ENCODE results near the gene TRAF1. TPM values are rescaled to one million over a fixed set of nuclear protein-coding genes. Genes with fewer than 3 reads are reported as not detected.

The TRAF1 gene
- total and polyA plus RNA-seq, 2 of the 13 experiments (the other 11 are each of a cell fraction or from before 2014, with no cell fraction given) = 0.44 to 1.0 TPM

DNA sequence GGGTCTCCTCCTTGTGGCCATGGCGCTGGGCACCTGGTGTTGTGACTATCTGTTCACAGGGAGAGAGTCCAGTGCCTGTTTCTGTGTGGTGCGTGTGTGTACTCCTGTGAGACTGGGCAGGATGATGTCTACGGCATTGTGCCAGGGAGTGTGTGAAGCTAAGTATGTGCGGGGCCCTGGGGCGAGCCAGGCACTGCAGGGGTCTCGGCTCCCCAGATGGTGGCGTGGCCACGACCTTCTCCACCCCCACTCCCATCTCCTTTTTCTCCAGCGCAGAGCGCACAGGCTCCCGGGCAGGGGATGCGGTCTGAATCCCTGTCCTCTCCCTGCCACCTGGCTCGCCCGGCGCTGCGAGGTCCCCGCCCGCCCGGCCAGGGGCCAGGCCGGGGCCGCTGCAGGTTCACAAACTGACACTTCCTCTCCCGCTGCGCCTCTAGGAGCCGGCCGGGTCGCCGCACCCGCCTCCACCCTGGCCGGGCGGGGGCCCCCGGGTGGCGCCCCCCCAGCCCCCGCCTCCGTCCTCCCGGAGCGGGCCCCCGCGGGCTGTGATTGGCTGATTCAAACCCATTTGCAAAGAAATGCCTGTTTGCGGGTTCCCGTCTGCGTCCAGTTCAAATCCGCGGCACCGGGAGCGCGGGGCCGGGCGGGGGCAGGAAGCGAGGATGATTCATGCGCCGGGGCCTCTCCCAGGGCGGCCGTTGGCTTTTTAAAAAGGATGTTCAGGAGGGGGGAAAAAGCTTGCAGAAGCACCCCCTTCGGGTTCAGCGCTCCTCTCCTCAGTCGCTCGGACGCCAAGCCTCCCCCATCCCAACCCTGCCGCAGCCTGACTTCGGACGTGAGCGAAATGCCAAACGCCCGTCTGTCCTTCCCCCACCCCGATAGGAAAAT is 50.4 kb downstream of the TRAF1 start (continued):
- TF ChIP-seq, protein P1, sequence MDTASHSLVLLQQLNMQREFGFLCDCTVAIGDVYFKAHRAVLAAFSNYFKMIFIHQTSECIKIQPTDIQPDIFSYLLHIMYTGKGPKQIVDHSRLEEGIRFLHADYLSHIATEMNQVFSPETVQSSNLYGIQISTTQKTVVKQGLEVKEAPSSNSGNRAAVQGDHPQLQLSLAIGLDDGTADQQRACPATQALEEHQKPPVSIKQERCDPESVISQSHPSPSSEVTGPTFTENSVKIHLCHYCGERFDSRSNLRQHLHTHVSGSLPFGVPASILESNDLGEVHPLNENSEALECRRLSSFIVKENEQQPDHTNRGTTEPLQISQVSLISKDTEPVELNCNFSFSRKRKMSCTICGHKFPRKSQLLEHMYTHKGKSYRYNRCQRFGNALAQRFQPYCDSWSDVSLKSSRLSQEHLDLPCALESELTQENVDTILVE (CRISPR knock-in tag; IDR thresholded peaks at IDR 0.05) = peak; percentile 95
- TF ChIP-seq ZFY (CRISPR knock-in tag; IDR thresholded peaks at IDR 0.05) (peak; percentile 72), MXD3 (CRISPR knock-in tag; IDR thresholded peaks at IDR 0.05) (peak; percentile 75), KDM5A (IDR thresholded peaks at IDR 0.05; ENCODE audit: borderline replicate concordance, low read length) (peak; percentile 54; the same call in 1 of the 2 replicates), FOXC1 (CRISPR knock-in tag; IDR thresholded peaks at IDR 0.05; ENCODE audit: borderline replicate concordance) (peak; percentile 52; the same call in 1 of the 2 replicates), ZNF616 (CRISPR knock-in tag; IDR thresholded peaks at IDR 0.05; ENCODE audit: low read depth) (0 out of 2 replicates have a peak, but pooled peaks have one; percentile 49), THAP11 (CRISPR knock-in tag; IDR thresholded peaks at IDR 0.05) (peak; percentile 17; the same call in 1 of the 2 replicates), ZNF326 (CRISPR knock-in tag; IDR thresholded peaks at IDR 0.05; ENCODE audit: borderline replicate concordance) (no peak), PHF21A (CRISPR knock-in tag; IDR thresholded peaks at IDR 0.05) (peak; percentile 72; the same call in 1 of the 2 replicates), GFI1 (CRISPR knock-in tag; IDR thresholded peaks at IDR 0.05; ENCODE audit: borderline replicate concordance) (peak; percentile 13; the same call in 1 of the 2 replicates), ZNF441 (CRISPR knock-in tag; IDR thresholded peaks at IDR 0.05; ENCODE audit: borderline replicate concordance) (peak; percentile 35; the same call in 1 of the 2 replicates), HOXA9 (CRISPR knock-in tag; IDR thresholded peaks at IDR 0.05; ENCODE audit: borderline replicate concordance) (no peak), DMAP1 (CRISPR knock-in tag; IDR thresholded peaks at IDR 0.05) (peak; percentile 83; the same call in 1 of the 2 replicates), ATF7 (IDR thresholded peaks at IDR 0.05) (no peak), ATF7 (CRISPR knock-in tag; IDR thresholded peaks at IDR 0.05) (no peak), LCORL (IDR thresholded peaks at IDR 0.05) (no peak), LCORL (CRISPR knock-in tag; IDR thresholded peaks at IDR 0.05) (peak; percentile 46; the same call in 1 of the 2 replicates), NFYC (CRISPR knock-in tag; IDR thresholded peaks at IDR 0.05) (peak; percentile 78)
- TF ChIP-seq, protein P2, sequence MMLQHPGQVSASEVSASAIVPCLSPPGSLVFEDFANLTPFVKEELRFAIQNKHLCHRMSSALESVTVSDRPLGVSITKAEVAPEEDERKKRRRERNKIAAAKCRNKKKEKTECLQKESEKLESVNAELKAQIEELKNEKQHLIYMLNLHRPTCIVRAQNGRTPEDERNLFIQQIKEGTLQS (CRISPR knock-in tag; IDR thresholded peaks at IDR 0.05) = peak; percentile 65; the same call in 1 of the 2 replicates
- TF ChIP-seq, protein P3, sequence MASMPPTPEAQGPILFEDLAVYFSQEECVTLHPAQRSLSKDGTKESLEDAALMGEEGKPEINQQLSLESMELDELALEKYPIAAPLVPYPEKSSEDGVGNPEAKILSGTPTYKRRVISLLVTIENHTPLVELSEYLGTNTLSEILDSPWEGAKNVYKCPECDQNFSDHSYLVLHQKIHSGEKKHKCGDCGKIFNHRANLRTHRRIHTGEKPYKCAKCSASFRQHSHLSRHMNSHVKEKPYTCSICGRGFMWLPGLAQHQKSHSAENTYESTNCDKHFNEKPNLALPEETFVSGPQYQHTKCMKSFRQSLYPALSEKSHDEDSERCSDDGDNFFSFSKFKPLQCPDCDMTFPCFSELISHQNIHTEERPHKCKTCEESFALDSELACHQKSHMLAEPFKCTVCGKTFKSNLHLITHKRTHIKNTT (CRISPR knock-in tag; IDR thresholded peaks at IDR 0.05) = no peak
- TF ChIP-seq, protein P4, sequence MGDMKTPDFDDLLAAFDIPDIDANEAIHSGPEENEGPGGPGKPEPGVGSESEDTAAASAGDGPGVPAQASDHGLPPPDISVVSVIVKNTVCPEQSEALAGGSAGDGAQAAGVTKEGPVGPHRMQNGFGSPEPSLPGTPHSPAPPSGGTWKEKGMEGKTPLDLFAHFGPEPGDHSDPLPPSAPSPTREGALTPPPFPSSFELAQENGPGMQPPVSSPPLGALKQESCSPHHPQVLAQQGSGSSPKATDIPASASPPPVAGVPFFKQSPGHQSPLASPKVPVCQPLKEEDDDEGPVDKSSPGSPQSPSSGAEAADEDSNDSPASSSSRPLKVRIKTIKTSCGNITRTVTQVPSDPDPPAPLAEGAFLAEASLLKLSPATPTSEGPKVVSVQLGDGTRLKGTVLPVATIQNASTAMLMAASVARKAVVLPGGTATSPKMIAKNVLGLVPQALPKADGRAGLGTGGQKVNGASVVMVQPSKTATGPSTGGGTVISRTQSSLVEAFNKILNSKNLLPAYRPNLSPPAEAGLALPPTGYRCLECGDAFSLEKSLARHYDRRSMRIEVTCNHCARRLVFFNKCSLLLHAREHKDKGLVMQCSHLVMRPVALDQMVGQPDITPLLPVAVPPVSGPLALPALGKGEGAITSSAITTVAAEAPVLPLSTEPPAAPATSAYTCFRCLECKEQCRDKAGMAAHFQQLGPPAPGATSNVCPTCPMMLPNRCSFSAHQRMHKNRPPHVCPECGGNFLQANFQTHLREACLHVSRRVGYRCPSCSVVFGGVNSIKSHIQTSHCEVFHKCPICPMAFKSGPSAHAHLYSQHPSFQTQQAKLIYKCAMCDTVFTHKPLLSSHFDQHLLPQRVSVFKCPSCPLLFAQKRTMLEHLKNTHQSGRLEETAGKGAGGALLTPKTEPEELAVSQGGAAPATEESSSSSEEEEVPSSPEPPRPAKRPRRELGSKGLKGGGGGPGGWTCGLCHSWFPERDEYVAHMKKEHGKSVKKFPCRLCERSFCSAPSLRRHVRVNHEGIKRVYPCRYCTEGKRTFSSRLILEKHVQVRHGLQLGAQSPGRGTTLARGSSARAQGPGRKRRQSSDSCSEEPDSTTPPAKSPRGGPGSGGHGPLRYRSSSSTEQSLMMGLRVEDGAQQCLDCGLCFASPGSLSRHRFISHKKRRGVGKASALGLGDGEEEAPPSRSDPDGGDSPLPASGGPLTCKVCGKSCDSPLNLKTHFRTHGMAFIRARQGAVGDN (CRISPR knock-in tag; IDR thresholded peaks at IDR 0.05) = peak; percentile 81

Data from HepG2 (cell line).